Nephron (organoid): Measurements from ENCODE around the gene WDR38.
A peak's percentile ranks its signal among the peaks of the same experiment; 100 is the strongest.

Experiments
- H3K27ac Mint-ChIP-seq, 3 experiments: 2 replicates each; pipeline ENCODE4 v1.8.0; 2020; ENCODE audit warnings: mixed read lengths in 3 of 3, mild to moderate bottlenecking in 2 of 3, moderate library complexity in 1 of 3
- H3K27me3 Mint-ChIP-seq: 2 replicates; pipeline ENCODE4 v1.8.0; 2021; ENCODE audit warnings: low read depth, mild to moderate bottlenecking, moderate library complexity, mixed read lengths
- H3K36me3 Mint-ChIP-seq: 2 replicates; pipeline ENCODE4 v1.8.0; 2020; ENCODE audit warnings: low read depth, mixed read lengths
- H3K4me1 Mint-ChIP-seq: 2 replicates; pipeline ENCODE4 v1.8.0; 2020; ENCODE audit warnings: mixed read lengths
- H3K4me3 Mint-ChIP-seq, 3 experiments: 2 replicates each; pipeline ENCODE4 v1.8.0; 2020; ENCODE audit warnings: mild to moderate bottlenecking in 3 of 3, mixed read lengths in 3 of 3, moderate library complexity in 2 of 3
- H3K9me3 Mint-ChIP-seq: 2 replicates; pipeline ENCODE4 v1.8.0; 2020; ENCODE audit warnings: mixed read lengths
- TF ChIP-seq, protein P1 (sequence below), 3 experiments: fragments of 200-600 bp; sonication (generic); IDR thresholded peaks; one replicate each; pipeline ENCODE4 v1.5.0; 2021; ENCODE audit warnings: antibody characterized with exemption in 3 of 3; ENCODE audit not compliant: unreplicated experiment in 3 of 3

WDR38 gene

DNA sequence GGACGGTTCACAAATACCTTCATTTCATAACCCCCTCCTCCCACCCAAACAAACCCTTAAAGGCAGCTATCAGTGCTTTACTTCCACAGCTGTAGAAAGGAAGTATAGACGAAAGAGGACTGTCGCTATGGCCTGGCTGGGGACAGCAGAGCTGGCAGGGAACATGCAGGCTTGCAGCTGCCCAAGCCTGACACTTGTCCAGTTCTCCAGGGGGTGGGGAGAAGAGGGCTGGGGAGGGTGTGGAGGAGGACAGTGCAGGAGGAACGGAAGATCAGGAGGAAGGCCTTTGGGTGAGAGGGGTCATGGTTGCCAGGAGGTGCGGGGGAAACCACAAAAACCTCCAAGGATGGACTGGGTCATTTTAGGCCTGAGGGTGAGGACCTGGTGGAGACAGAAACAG lies 34.6 kb downstream of the WDR38 start:
- peaks cover 5% of the 10 kb centered on the region for H3K4me1 Mint-ChIP-seq
- peaks cover 45% of the 10 kb centered on the region for H3K36me3 Mint-ChIP-seq
- H3K9me3 Mint-ChIP-seq = no peaks in the 10 kb centered on the region
- H3K27ac Mint-ChIP-seq = no peak overlapping the region
- TF ChIP-seq, protein P1, sequence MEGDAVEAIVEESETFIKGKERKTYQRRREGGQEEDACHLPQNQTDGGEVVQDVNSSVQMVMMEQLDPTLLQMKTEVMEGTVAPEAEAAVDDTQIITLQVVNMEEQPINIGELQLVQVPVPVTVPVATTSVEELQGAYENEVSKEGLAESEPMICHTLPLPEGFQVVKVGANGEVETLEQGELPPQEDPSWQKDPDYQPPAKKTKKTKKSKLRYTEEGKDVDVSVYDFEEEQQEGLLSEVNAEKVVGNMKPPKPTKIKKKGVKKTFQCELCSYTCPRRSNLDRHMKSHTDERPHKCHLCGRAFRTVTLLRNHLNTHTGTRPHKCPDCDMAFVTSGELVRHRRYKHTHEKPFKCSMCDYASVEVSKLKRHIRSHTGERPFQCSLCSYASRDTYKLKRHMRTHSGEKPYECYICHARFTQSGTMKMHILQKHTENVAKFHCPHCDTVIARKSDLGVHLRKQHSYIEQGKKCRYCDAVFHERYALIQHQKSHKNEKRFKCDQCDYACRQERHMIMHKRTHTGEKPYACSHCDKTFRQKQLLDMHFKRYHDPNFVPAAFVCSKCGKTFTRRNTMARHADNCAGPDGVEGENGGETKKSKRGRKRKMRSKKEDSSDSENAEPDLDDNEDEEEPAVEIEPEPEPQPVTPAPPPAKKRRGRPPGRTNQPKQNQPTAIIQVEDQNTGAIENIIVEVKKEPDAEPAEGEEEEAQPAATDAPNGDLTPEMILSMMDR (IDR thresholded peaks at IDR 0.05; ENCODE audit: unreplicated experiment in 3 of 3) = no peak
- H3K4me3 Mint-ChIP-seq = no peak overlapping the region
- H3K27me3 Mint-ChIP-seq = no peaks in the 10 kb centered on the region

GRCh38 chr9:124889006-124889405 lies 35.7 kb downstream of the WDR38 start:
- H3K27me3 Mint-ChIP-seq = no peaks in the 10 kb centered on the region
- peaks cover 49% of the 10 kb centered on the region for H3K36me3 Mint-ChIP-seq
- peaks cover 5% of the 10 kb centered on the region for H3K4me1 Mint-ChIP-seq
- no peak overlapping the region for H3K4me3 Mint-ChIP-seq
- H3K27ac Mint-ChIP-seq = no peak overlapping the region
- TF ChIP-seq, protein P1 (IDR thresholded peaks at IDR 0.05; ENCODE audit: unreplicated experiment in 3 of 3) = no peak
- no peaks in the 10 kb centered on the region for H3K9me3 Mint-ChIP-seq

DNA sequence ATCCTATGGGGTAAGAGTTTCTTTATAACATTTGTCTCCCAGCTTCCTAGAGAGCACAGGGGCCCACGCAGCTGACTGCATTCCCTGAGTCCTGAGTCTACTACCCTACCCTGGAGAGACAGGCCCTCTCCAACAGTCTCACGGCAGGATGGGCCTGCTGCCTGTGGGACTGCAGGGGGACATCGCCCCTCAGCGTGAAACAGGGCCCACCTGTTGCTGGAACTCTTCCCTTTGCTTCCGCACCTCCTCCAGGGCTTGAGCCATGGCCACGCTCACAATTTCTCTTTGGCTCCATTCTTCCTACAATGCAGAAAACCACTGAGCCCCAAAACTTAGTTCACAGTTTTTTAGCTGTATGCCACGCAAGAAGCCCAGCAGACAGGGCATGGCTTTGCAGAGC lies 36.9 kb downstream of the WDR38 start:
- Mint-ChIP-seq H3K9me3 (no peaks in the 10 kb centered on the region), H3K4me3 (no peak overlapping the region), H3K27ac (no peak overlapping the region), H3K27me3 (no peaks in the 10 kb centered on the region), H3K36me3 (peaks cover 53% of the 10 kb centered on the region), H3K4me1 (peaks cover 5% of the 10 kb centered on the region)
- TF ChIP-seq, protein P1 (IDR thresholded peaks at IDR 0.05; ENCODE audit: unreplicated experiment in 3 of 3) = no peak

DNA sequence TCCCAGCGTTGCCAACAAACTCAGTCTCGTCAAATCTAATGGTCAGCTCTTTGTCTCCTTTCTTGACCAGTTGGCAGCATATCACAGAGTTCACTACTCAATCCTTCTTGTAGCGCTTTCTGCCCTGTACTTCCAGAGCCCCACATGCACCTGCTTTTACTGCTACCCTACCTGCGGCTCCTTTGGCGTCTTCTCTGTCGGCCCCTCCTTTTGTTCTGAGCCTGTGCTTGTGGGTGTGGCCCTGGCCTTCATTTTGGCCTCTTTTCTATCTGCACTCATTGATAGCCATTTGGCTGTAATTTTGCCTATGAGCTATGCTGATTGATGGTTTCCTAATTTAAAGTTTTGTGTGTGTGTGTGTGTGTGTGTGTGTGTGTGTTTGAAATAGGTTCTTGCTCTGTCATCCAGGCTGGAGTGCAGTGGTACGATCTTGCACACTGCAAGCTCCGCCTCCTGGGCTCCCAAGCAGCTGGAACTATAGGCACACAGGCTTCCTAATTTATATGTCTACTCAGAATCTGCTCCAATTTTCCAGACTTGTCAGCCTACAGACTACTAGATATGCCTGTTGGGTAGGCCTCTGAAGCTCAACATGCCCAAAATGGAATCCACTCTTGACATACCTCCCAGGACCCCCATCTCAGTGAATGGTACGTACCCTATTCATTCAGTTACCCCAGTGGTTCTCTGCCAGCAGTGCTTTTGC lies 40.9 kb downstream of the WDR38 start:
- no peaks in the 10 kb centered on the region for H3K9me3 Mint-ChIP-seq
- no peaks in the 10 kb centered on the region for H3K27me3 Mint-ChIP-seq
- peak overlapping the region; percentile 9 to 48 (median 11) for H3K27ac Mint-ChIP-seq
- H3K36me3 Mint-ChIP-seq = peaks cover 54% of the 10 kb centered on the region
- H3K4me1 Mint-ChIP-seq = no peaks in the 10 kb centered on the region
- TF ChIP-seq, protein P1 (IDR thresholded peaks at IDR 0.05; ENCODE audit: unreplicated experiment in 3 of 3) = no peak
- no peak overlapping the region for H3K4me3 Mint-ChIP-seq

- TF ChIP-seq, protein P1 (IDR thresholded peaks at IDR 0.05; ENCODE audit: unreplicated experiment in 3 of 3) = peak; percentile 28 to 56 (median 46)
- Mint-ChIP-seq H3K27me3 (no peaks in the 10 kb centered on the region), H3K36me3 (peaks cover 51% of the 10 kb centered on the region), H3K9me3 (no peaks in the 10 kb centered on the region), H3K4me3 (no peak overlapping the region), H3K27ac (peak overlapping the region; percentile 9 to 48 (median 11)), H3K4me1 (no peaks in the 10 kb centered on the region)
Measured at GRCh38 chr9:124894741-124895170, 41.5 kb downstream of the WDR38 start.
